Ovary (tissue), 3 donors: ENCODE results near the gene OGFOD3.

ENCODE experiments used
- CTCF ChIP-seq, 3 donors: fragments of 450-650 bp in 2 of 3; fragments of 200-600 bp in 1 of 3; IDR thresholded peaks; one replicate each; pipeline versions ENCODE4 v1.5.1 to v1.8.0; 2016 to 2022; ENCODE audit warnings: antibody characterized with exemption in 3 of 3, mild to moderate bottlenecking in 1 of 3
- POLR2A ChIP-seq: fragments of 450-650 bp; IDR thresholded peaks from one replicate; pipeline ENCODE4 v1.6.1; 2017; ENCODE audit warnings: antibody characterized with exemption, mild to moderate bottlenecking, moderate library complexity
- donor health status: DM: no; HTN: no; CAD: no.

GRCh38 chr17:82440991-82441627, 22.7 kb upstream of the OGFOD3 start:
- TF ChIP-seq CTCF (IDR thresholded peaks at IDR 0.05) (no peak), POLR2A (no peak)
